Inflammatory macrophage (primary cell): ENCODE results near the gene GAS6.
A peak's percentile ranks its signal among the peaks of the same experiment; 100 is the strongest.

Experiments
- DNase-seq, 2 donors: peaks; one replicate each; pipeline ENCODE4 v3.0.0-alpha.2; 2020 to 2022

GAS6 gene

DNA sequence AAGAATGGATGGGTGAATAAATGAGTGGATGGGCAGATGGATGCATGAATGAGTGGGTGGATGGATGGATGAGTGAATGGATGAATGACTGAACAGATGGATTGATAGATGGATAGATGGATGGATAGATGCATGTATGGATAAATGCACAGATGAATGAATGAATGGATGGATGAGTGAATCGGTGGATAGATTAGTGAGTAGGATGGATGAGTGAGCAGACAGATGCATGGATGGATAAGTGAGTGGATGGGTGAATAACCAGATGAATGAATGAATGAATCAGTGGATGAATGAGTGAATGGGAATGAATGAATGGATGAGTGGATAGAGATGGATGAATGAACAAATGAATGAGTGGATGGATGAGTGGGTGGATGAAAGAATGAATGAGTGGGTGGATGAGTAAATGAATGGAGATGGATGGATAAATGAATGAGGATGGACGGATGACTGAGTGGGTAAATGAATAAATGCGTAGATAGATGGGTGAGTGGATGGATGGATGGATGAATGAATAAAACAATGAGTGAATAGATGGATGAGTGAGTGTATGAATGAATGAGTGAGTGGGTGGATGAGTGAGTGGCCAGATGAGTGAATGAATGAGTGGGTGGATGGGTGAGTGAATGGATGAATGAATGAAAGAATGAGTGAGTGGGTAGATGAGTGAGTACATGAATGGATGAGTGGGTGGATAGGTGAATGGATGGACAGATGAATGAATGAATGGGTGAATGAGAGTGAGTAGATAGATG lies 13.0 kb downstream of the GAS6 start:
- DNase-seq: no peak

GRCh38 chr13:113849981-113850721 lies 13.7 kb downstream of the GAS6 start:
- DNase-seq: no peak

DNA sequence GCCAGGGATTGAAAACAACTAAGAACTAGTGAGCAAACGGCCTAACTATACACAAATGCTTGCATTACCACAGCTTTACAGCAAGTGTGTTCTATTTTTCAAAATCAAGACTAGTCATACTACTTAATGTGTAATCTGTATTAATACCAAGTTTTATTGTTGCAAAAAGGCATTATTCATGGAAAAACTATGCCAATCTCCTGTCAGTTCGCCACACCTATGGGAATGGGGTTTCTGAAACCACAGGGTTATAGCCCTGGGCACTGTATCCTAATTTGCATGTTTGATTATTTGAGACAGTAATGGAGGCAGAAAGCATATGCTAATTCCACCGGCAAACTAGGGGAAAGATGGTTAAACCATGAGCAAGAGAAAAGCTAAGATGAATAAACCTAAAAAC lies 14.3 kb downstream of the GAS6 start:
- no peak for DNase-seq

- DNase-seq: no peak
Observed at GRCh38 chr13:113848431-113849260, 15.2 kb downstream of the GAS6 start.

DNA sequence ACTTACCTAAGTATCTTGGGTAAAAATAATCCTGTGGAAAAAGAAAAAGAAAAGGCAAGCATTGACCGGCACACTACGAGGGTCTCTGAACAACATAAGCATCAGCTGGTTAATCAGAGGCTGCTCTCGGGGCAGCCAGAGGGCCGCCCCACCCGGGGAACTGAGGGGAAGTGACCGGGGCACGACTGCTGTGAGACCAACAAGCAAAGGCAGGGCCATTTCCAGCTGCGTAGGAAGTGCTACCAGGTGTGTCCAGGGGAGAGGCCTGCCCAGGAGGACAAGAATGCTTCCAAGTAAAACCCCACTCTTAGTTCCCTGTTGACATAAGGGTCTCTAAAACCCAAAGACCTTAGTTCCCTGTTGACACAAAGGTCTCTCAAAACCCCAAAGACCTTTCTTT lies 15.9 kb downstream of the GAS6 start:
- no peak for DNase-seq

- no peak for DNase-seq
Observed at GRCh38 chr13:113846636-113847318, 17.1 kb downstream of the GAS6 start.

GRCh38 chr13:113845723-113846635 lies 17.9 kb downstream of the GAS6 start:
- no peak for DNase-seq

DNA sequence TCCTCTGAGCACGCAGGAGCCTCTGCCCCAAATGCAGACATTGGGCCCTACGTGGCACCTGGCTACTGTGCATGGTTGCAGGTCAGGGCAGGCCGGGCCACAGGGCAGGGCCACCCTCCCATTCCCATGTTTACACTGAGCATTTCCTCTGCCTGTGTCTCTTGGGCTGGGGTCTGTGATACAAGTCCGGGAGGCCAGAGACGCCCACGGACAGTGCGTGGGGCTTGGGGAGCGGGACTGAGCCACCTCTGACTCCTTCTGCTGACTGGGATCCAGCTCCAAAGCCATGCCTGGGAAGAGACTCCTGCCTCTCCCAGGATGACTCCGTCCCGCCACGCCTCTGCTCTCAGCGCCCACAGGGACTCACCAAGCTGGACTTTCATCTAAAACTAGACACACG lies 18.8 kb downstream of the GAS6 start:
- DNase-seq: no peak

DNA sequence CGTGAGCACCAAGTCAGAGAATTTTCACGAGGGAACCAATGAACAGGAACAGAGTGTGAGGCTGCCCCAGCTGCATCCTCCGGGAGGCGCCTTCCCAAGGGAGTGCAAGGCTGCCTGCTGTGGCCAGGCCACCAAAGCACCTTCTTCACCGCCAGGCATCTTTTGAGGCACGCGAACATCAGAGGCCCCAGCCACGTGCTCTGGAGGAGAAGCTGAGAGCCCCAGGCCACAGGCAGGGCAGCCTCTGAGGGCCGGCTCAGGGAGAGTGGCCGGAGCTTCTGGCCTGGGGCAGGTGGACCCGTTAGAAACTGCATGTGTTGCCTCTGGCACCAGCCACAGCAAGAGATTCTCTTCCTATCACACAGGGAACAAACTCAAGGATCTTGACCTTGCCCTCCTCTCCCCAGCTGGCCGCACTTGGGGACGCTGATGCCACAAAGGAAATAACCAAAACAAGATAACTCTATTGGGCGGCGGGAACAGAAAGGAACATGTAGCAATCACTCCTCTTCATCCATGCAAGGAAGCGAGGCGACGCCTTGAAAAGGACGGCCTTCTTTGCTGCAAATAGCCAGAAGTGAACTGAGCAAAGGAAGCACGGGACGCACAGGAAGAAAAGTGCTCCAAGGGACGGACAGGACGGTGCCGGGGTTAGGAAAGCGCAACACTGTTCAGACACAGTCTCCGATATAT lies 19.9 kb downstream of the GAS6 start:
- DNase-seq: peak; percentile 38 to 61

DNA sequence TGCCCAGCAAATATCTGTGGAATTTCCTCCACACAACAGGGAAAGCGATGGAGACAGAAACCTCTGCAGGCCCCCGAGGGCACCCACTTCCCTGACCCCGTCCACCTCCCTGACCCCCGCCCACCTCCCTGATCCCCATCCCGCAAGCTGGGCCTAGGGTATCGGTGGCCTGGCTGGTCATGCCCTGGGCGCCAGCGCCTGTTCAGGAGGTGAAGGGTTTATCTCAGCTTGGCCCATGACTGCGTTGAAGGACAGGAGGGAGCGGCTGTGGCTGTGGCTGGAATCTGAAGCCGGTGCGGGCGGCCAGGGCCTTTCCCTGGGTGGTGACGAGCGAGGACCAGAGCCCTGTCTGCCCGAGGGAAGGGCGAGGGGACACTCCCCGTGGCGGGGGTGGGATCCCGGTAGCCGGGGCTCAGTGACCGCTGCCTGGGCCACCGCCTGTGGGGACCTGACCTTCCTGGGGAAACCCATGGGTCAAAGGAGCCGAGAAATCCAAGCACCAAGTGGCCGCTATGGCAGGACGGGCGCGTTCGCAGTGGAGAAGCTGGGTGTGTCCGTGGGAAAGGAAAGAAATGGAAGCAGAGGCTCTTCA lies 20.7 kb downstream of the GAS6 start:
- DNase-seq: no peak

DNA sequence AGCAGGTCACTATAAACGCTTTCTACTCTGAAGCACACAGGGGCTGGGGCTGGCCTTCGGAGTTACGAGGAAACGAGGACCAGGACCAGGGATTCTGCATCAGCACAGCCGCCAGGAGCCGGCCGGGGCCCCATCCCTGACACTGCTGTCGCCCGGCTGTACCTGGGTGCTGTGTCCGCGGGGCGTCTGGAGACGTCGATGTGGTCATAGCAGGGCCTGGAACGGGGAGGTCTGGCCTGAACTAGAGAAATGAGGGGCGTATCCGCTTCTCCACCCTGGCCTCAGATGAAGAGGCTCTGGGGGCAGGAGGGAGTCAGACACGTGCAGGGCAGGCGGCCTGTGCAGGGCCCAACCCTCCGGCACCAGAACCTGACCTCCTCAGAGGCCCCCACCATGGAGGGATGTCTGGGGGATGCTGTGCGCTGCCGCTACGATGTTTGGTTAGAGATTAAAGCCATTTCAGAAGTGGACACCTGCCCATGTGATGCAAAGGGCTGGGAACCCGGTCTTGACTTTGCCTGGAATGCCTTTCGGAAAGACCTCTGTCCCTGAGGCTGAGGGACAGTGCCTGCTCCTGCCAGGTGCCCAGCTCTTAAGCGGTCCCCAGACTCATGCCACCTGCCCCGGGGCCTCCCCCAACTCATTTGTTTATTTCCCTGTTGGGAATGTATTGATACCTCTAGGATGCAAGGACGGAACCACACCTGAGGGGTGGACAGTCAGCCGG lies 21.4 kb downstream of the GAS6 start:
- no peak for DNase-seq

- DNase-seq: no peak
Observed at GRCh38 chr13:113841353-113841650, 22.6 kb downstream of the GAS6 start.

DNA sequence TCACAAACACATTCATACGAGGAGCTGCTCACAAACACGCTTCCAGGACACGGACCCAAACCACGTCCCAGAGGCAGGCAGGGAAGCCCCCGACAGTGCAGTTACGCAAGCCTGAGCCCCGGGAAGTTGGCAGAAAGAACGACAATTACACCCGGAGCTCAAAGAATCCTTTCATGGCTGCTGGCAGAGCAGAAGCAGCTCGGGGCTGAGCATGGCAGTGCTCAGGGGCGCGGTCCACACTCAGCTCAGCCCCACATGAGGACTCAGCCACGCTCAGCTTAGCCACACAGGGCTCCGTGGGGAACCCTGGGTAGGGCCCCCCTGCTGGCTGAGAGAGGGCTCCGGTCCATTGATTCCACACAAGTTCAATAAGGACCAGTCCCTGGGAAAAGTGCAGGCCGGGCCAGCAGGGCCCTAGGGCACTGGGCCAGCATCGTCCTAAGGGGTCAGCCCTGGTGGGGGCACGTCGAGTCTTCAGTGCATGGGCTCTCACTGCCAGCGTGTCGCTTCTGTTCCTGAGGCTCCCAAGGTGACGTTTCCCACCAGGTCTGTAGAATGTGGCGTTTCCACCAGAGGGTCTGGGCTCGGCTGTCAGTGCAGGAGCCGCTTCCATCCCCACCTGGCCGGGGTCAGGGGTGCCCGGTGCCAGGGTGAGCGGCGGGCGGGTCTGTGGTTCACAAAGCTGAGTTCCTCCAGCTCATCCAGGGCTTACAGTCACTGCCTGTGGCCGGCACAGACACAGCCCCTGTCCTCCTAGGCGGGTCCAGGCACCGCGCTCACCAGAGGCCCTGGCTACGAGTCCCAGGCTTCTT lies 23.1 kb downstream of the GAS6 start:
- no peak for DNase-seq

- DNase-seq: no peak
Observed at GRCh38 chr13:113839536-113840204, 24.2 kb downstream of the GAS6 start.

DNA sequence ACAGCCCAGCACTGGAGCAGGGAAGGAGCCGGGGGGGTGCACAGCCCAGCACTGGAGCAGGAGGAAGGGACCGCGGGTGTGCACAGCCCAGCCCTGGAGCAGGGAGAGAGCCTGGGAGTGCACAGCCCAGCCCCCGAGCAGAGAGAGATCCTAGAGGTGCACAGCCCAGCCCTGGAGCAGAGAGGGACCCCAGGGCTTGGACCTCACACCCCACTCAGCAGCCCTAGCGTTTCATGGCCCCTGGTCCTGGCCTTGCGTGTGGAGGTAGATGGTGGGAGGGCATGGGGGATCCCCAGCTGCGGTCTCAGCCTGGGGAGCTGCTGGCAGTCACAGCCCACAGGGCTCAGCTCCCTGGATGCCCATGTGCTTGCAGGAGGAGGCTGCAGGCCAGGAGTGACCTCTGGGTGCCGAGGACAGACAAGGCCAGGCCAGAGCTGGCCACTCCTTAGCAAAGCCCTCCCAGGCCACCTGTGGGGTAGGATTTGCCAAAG lies 25.1 kb downstream of the GAS6 start:
- no peak for DNase-seq

- peak in 1 of 2 donors; percentile 8 for DNase-seq
Observed at GRCh38 chr13:113837560-113838355, 26.1 kb downstream of the GAS6 start.

DNA sequence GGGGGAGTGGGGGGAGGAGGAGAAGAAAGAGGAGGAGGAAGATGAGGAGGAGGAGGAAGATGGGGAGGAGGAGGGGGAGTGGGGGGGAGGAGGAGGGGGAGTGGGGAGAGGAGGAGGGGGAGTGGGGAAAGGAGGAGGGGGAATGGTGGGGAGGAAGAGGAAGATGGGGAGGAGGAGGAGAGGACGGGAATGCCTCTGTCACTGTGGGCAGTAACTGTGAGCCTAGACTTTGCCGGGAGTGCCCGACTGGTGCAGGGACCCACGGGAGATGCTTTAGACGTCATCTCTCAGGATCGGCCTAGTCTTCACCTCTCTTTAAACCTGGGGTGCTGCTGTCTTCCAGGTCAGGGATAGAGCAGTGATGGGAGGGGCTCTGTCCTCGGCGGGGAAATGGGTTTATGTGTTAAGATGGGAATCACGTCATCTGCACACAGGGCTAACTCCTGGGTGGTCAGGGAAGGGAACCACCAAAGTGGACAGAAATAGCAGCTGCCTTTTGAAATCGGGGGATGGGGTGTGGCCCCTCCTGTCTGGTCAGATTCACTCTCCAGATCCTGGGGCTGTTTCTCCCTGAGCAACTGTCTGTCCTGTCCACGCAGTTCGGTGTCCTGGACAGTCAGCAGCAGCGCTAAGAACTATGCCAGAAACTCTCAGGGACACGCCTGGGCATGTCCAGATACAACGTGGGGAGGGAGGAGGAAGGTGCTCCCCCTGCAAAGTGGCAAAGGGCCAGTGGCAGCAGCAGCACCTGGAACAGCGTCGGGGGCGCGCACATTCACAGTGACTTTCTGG lies 26.9 kb downstream of the GAS6 start:
- DNase-seq: no peak
